ENCODE results near the gene TRIM65.

- TF ChIP-seq, protein P1, sequence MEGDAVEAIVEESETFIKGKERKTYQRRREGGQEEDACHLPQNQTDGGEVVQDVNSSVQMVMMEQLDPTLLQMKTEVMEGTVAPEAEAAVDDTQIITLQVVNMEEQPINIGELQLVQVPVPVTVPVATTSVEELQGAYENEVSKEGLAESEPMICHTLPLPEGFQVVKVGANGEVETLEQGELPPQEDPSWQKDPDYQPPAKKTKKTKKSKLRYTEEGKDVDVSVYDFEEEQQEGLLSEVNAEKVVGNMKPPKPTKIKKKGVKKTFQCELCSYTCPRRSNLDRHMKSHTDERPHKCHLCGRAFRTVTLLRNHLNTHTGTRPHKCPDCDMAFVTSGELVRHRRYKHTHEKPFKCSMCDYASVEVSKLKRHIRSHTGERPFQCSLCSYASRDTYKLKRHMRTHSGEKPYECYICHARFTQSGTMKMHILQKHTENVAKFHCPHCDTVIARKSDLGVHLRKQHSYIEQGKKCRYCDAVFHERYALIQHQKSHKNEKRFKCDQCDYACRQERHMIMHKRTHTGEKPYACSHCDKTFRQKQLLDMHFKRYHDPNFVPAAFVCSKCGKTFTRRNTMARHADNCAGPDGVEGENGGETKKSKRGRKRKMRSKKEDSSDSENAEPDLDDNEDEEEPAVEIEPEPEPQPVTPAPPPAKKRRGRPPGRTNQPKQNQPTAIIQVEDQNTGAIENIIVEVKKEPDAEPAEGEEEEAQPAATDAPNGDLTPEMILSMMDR (IDR thresholded peaks at IDR 0.05; ENCODE audit: low read length) = no peak
- no peak for TF ChIP-seq EZH2 (optimal IDR thresholded peaks at IDR 0.05; ENCODE audit: low read depth, low read length)
- no peak for TF ChIP-seq EZH2phosphoT487 (IDR thresholded peaks at IDR 0.05; ENCODE audit: low read length)
Measured at GRCh38 chr17:75909051-75909811, 12.5 kb upstream of the TRIM65 start.
